HG02588 (cell line): ENCODE data around the gene PCID2.

ENCODE experiments used
- ATAC-seq: cut with Tn5 transposase; IDR thresholded peaks from one replicate; pipeline ENCODE4 v1.9.1; 2021; ENCODE audit warnings: mild to moderate bottlenecking, moderate library complexity; ENCODE audit not compliant: unreplicated experiment

The PCID2 gene

GRCh38 chr13:113129921-113130750 lies 78.3 kb downstream of the PCID2 start:
- no peak for ATAC-seq

GRCh38 chr13:113129480-113129879 lies 79.0 kb downstream of the PCID2 start:
- ATAC-seq, result no peak
